ENCODE data around the gene A1CF.

Gene A1CF

GRCh38 chr10:50885097-50885859 lies at the start of gene A1CF:
A1CF (minus strand) TSS chr10:50885627; CDS start chr10:50859940, 25,687 bp downstream.
- Histone ChIP-seq H3K9me3 (replicated peaks; ENCODE audit: insufficient read depth, low read length) (no peaks in the 10 kb centered on the region), H3K9ac (ENCODE audit: low read length) (no peak within 1 kb of the TSS), H3K36me3 (replicated peaks; ENCODE audit: insufficient read depth, low read length) (no peaks in the 10 kb centered on the region), H3F3A (ENCODE audit: insufficient read depth, low read length) (no peaks in the 10 kb centered on the region), H3K4me2 (ENCODE audit: low read depth, low read length) (no peak within 1 kb of the TSS), H3K27ac (ENCODE audit: low read length) (no peak within 1 kb of the TSS), H3K4me1 (ENCODE audit: low read length) (no peaks in the 10 kb centered on the region), H2AFZ (ENCODE audit: low read length) (no peak within 1 kb of the TSS), H3K27me3 (replicated peaks; ENCODE audit: insufficient read depth, low read length) (no peaks in the 10 kb centered on the region), H3K9me2 (replicated peaks; ENCODE audit: insufficient read depth, low read length) (no peaks in the 10 kb centered on the region), H4K20me1 (ENCODE audit: insufficient read depth, low read length) (no peaks in the 10 kb centered on the region), H3K4me3 (ENCODE audit: low read length) (no peak within 1 kb of the TSS), H3K79me2 (ENCODE audit: low read length) (no peaks in the 10 kb centered on the region)
- DNase-seq: no peak
- TF ChIP-seq EZH2phosphoT487 (IDR thresholded peaks at IDR 0.05; ENCODE audit: low read length) (no peak), EZH2 (optimal IDR thresholded peaks at IDR 0.05; ENCODE audit: low read depth, low read length) (no peak)
- TF ChIP-seq, protein P1, sequence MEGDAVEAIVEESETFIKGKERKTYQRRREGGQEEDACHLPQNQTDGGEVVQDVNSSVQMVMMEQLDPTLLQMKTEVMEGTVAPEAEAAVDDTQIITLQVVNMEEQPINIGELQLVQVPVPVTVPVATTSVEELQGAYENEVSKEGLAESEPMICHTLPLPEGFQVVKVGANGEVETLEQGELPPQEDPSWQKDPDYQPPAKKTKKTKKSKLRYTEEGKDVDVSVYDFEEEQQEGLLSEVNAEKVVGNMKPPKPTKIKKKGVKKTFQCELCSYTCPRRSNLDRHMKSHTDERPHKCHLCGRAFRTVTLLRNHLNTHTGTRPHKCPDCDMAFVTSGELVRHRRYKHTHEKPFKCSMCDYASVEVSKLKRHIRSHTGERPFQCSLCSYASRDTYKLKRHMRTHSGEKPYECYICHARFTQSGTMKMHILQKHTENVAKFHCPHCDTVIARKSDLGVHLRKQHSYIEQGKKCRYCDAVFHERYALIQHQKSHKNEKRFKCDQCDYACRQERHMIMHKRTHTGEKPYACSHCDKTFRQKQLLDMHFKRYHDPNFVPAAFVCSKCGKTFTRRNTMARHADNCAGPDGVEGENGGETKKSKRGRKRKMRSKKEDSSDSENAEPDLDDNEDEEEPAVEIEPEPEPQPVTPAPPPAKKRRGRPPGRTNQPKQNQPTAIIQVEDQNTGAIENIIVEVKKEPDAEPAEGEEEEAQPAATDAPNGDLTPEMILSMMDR (IDR thresholded peaks at IDR 0.05; ENCODE audit: low read length): no peak

DNA sequence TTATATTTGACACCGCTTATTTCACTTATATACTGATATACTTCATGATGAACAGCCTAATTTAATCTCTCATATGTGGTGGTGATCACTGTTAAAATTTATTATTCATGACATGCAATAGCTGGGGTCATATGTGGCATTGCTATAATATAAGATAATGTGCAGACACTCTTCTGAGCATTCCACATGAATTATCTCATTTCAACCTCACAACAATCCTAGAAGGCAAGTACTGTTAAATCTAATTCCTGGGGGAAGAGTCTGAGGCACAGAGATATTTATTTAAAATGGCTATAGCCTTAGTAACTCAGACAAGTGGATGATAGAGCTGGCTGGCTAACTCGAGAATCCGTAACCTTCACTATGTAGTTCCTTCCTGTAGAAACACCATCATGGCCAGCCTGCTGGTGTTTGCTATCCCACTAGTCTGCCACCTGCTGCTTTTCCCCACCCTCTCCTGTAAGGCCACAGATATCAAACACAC lies 46.6 kb upstream of the A1CF start:
- no peak for DNase-seq
- no peak overlapping the region for H3K27ac ChIP-seq (ENCODE audit: low read length)
- H3K4me3 ChIP-seq (ENCODE audit: low read length): no peak overlapping the region

DNA sequence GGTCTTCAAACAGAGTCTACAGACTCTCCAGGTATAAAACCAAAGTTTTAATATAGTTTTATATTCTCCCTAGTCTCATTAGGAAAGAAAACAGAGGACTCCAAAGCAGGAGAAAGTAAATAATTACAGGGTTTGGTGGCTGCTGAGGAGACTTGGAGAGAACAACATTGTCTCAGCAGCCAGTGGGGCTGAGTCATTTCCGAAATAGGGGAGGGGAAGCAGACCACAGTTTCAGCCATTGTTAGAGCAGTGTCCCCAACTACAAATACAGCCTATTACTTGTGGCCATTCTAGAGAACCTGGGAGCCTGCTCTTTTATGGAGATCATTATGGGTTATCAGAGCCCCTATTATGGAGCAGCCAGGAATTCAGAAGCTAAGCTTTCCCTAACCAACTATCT lies 44.2 kb upstream of the A1CF start:
- no peak overlapping the region for H2AFZ ChIP-seq (ENCODE audit: low read length)
- no peaks in the 10 kb centered on the region for H3K79me2 ChIP-seq (ENCODE audit: low read length)
- no peaks in the 10 kb centered on the region for H3K9me3 ChIP-seq (replicated peaks; ENCODE audit: insufficient read depth, low read length)
- DNase-seq: peak; percentile 21
- H3K9me2 ChIP-seq (replicated peaks; ENCODE audit: insufficient read depth, low read length): no peaks in the 10 kb centered on the region
- no peaks in the 10 kb centered on the region for H3K27me3 ChIP-seq (replicated peaks; ENCODE audit: insufficient read depth, low read length)
- H3K36me3 ChIP-seq (replicated peaks; ENCODE audit: insufficient read depth, low read length): no peaks in the 10 kb centered on the region
- H3F3A ChIP-seq (ENCODE audit: insufficient read depth, low read length): no peaks in the 10 kb centered on the region
- TF ChIP-seq EZH2phosphoT487 (IDR thresholded peaks at IDR 0.05; ENCODE audit: low read length): no peak
- TF ChIP-seq, protein P1 (IDR thresholded peaks at IDR 0.05; ENCODE audit: low read length): no peak
- no peak for TF ChIP-seq EZH2 (optimal IDR thresholded peaks at IDR 0.05; ENCODE audit: low read depth, low read length)
- H3K4me3 ChIP-seq (ENCODE audit: low read length): no peak overlapping the region
- H3K4me2 ChIP-seq (ENCODE audit: low read depth, low read length): no peak overlapping the region
- H3K4me1 ChIP-seq (ENCODE audit: low read length): no peaks in the 10 kb centered on the region
- H3K27ac ChIP-seq (ENCODE audit: low read length): no peak overlapping the region
- H3K9ac ChIP-seq (ENCODE audit: low read length): no peak overlapping the region
- no peaks in the 10 kb centered on the region for H4K20me1 ChIP-seq (ENCODE audit: insufficient read depth, low read length)

More for the DNA sequence above, 46.6 kb upstream of the A1CF start:
- Histone ChIP-seq H3K9me2 (replicated peaks; ENCODE audit: insufficient read depth, low read length) (no peaks in the 10 kb centered on the region), H3K27me3 (replicated peaks; ENCODE audit: insufficient read depth, low read length) (no peaks in the 10 kb centered on the region), H3K4me1 (ENCODE audit: low read length) (no peaks in the 10 kb centered on the region), H2AFZ (ENCODE audit: low read length) (no peak overlapping the region), H3K4me2 (ENCODE audit: low read depth, low read length) (no peak overlapping the region), H3K79me2 (ENCODE audit: low read length) (no peaks in the 10 kb centered on the region), H3K9me3 (replicated peaks; ENCODE audit: insufficient read depth, low read length) (no peaks in the 10 kb centered on the region), H3K36me3 (replicated peaks; ENCODE audit: insufficient read depth, low read length) (no peaks in the 10 kb centered on the region), H3F3A (ENCODE audit: insufficient read depth, low read length) (no peaks in the 10 kb centered on the region), H3K9ac (ENCODE audit: low read length) (no peak overlapping the region), H4K20me1 (ENCODE audit: insufficient read depth, low read length) (no peaks in the 10 kb centered on the region)
- no peak for TF ChIP-seq EZH2 (optimal IDR thresholded peaks at IDR 0.05; ENCODE audit: low read depth, low read length)
- TF ChIP-seq, protein P1 (IDR thresholded peaks at IDR 0.05; ENCODE audit: low read length): no peak
- no peak for TF ChIP-seq EZH2phosphoT487 (IDR thresholded peaks at IDR 0.05; ENCODE audit: low read length)
